NCI-H226 (cell line): ENCODE measurements around the gene TIMM29.

Experiments
- DNase-seq: peaks from one replicate; pipeline ENCODE4 v3.0.0-alpha.2; 2015

TIMM29 gene

DNA sequence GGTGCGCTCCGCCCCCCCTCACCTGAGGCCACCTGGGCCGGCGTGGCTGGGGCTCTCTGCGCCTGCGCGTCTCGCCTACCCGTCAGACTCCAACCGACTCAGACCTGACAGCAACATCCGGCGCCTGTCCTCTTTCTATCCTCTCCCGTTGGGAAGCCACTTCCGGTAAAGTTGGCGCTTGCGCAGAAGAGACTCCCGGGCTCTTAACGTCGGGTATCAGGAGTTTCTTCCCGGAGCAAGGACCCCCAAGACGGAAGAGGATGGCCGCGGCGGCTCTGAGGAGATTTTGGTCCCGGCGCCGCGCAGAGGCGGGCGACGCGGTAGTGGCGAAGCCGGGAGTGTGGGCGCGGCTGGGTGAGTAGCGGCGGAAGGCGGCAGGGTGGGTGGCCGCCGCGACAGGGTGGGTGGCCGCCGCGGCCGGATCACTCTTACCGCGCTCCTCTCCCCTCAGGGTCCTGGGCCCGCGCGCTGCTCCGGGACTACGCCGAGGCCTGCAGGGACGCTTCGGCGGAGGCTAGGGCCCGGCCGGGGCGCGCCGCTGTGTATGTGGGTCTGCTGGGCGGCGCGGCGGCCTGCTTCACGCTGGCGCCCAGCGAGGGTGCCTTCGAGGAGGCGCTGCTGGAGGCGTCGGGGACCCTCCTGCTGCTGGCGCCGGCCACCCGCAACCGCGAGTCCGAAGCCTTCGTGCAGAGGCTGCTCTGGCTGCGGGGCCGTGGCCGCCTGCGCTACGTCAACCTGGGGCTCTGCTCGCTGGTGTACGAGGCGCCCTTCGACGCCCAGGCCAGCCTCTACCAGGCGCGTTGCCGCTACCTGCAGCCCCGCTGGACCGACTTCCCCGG lies at the start of gene TIMM29, which contains the start of gene YIPF2:
Gene TIMM29 (plus strand): TSS at position 249 of the 839 bp plus-strand sequence. CDS start 12 bp downstream, at position 261.
Gene YIPF2 (minus strand): TSS at position 77 of the 839 bp plus-strand sequence. CDS start 229 bp downstream, outside the sequence.
- peak; percentile 95 for DNase-seq

DNA sequence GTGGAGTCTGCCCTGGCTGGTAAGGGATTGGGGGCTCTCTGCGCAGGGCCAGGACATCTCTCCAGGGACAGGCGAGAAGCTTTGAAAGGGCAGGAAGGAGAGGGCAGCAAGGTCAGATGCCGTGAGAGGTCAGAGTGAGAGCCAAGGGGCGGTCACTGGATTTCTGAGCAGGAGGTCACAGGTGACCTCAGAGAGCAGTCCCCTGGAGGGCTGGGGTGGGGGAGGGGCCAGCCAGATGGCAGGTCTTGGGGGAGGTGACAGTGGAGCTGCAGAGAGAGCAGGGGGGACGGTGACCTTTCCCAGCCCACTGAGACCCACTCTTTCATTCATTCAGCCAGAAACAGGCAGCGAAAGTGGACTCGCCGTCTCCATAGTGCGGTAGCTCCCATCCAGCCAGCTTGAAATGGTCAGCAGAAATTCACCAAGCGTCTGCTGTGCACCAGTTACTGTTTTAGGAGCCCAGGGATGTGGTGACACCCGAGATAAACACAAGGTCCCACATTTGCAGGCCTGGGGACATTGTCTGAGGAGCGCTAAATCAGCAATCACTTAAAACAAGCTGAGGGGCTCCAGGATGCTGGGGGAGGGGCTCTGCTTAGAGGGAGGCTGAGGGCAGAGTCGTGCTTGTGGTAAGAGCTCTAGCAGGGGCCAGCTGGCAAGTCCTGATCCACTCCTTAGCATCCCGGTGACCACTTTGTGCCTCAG lies 47.1 kb upstream of the TIMM29 start:
- no peak for DNase-seq

DNA sequence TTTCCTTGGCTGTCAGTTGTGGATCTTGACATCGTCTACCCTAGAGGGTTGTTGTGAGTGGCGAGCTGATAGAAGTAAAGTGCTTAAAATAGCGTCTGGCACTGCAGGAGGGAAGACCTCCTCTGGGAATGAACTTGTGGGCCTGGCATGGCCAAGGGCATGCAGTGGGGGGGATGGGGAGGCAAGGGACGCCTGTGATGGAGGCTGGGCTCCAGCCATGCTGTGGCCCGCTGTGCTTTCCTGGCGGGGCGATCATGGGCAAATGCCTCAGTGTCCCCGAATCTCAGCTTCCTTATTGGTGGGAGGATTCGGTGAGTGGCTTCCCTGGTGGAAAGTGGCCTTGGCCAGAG lies 46.5 kb upstream of the TIMM29 start:
- no peak for DNase-seq

DNA sequence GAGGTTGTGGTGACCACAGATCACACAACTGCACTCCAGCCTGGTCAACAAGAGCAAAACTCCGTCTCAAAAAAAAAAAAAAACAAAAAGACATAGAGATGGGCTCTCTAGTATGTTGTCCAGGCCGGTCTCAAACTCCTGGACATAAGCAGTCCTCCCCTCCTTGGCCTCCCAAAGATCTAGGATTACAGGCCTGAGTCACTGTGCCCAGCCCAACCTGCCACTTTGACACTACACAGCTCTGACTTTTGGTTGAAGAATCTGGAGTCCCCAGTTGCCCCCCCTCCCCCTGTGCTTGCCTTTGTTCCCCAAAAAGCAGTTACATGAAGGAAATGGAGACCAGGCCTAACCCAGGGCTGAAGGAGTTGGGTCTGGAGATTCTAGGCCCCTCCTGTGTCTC lies 44.3 kb upstream of the TIMM29 start:
- no peak for DNase-seq

DNA sequence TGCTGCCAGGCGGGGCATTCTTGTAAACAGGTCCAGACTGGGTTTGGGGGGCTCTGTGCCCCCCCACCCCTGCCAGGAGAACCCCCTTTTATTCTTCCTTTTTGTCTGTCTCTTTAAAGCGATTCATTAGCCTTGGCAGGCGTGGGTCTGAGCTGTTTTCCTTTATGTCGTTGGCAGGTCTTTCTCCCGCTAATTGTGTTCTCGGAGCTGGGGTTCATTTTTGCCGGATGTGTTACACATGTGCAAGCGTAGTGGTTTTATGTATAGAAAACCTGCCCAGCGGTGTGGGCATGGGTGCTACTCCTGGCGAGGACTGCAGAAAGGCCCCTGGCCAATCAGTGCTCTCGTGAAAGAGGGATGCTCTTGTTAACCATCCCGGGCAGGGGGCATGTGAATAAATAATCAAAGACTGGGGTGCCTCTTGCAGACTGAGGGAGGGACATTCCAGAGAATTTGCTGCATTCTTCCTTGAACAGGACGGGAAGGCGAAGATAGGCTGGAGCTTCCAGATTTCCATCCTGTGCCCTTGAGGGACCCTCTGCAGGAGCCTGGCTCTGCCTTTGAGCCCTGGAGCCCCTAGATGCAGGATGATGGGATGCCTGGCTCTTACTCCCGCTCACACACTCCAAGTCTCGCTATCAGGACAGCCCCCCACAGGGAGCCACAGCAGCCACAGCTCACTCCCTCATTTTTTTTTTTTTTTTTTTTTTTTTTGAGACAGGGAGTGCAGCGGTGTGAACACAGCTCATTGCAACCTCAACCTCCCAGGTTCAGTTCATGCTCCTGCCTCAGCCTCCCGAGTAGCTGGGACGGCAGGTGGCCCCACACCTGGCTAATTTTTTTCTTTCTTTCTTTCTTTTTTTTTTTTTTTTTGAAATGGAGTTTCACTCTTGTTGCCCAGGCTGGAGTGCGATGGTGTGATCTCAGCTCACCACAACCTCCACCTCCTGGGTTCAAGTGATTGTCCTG lies 43.1 kb upstream of the TIMM29 start:
- no peak for DNase-seq

DNA sequence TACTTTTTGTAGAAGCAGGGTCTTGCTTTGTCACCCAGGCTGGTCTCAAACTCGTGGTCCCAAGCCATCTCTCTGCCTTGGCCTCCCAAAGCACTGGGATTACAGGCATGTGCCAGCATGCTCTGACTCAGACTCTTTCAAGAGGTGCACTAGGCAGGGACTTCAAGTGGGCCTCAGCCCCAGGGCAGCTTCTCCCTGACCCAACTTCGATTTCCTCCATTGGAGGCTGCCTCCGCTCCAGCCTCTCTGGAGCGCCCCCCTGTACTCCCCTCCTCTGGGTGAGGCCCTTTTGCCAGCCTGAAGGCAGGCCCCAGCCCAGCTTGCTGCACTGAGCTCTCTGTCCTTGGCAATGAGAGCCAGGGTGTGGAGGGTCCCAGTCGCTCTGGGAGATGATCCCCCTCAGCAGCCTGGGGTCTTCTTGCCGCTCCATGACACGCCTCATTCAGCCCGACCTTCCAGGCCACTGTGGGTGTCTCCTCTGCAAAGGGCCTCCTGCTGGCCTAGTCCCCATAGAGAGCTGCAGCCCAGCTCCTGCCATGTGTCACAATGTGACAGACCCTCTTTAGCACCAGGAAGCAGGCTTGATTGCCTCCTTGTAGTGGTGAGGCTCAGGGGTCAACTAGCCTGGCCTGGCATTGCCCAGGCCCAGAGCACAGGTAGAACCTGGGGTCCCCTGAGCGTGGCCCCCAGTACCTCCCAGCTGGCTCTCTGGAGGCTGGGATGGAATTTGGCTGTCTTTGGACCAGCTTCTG lies 40.8 kb upstream of the TIMM29 start:
- no peak for DNase-seq

DNA sequence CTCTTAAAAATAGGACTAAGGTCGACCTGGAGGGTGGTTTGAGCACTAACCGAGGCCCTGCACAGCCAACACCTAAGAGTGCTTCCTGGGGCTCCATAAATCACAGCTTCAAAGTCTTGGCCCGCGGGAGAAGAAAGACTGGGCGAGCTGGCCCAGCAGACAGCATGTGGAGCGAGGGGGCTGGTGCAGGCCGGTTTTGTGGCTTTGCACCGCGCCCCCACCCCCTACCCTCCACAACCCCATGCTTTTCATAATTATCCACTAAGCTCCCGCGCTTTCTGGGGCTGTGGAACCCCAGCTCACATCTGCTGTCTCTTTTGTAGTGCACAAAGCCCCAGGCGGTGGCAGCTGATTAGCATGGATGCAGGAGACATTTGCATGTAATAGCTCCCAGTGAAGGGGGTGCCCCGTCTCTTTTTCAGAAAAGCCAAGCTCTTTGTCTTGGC lies 40.2 kb upstream of the TIMM29 start:
- DNase-seq = no peak

DNA sequence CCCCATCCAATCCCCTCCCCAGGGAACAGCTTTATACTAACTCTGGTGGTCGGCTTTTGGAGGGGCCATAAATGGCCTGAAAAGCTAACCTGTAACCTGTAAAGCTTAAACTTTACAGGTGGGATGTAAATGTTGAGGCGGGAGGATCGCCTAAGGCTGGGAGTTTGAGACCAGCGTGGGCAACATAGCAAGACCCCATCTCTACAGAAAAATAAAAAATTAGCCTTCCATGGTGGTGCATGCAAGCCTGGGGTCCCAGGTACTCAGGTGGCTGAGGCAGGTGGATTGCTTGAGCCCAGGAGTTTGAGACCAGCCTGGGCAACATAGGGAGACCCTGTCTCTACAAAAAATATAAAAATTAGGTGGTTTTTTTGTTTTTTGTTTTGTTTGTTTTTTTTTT lies 38.7 kb upstream of the TIMM29 start:
- no peak for DNase-seq

DNA sequence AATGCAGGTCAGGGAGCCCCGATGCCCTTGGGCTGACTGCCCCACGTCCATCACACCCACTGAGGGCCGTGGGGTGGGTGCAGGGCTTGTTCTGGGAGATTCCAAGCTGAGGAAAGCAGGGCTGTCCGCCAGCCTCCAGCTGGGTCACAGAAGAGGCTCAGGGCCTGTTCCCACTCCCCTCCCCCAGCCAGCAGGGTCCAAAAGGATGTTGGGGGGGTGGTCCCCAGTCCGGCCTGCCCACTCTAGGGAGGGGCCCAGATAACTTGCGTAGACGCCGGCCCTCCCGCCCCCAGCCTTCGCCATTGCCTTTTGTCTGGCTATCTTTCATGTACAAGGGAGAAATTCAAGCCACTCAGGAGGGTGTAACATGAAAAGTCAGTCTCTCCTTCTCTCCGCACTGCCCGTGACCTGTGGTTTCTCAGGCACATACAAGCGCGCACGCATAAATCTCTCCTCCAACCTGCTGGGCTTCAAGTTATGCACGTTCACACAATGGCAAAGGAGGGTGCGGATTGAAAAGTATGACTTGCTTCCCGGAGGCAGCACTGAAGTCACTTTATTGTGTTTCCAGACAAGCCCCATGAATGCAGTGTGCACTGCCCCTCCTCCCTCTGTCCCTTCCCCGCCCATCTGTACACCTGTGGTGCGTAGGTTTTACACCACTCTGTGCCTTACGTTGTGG lies 37.1 kb upstream of the TIMM29 start:
- DNase-seq = no peak

DNA sequence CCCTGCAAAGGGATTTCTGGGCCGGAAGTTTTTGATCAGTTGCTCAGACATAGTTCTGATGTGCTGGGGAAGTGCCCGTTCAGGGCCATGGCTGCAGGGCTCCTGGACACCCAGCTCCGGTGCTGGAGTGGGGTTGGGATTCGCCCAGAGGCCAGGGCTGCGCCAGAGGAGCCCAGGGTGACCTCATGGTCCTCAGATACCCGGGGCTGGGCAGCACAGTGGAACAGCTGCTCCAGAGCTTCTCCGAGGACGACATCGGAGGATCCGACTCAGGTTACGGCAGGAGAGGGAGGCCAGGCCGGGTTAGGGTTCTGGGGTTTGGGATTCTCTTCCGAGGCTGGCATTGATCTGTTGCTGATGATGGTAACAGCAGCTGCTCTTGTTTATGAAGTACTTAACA lies 36.4 kb upstream of the TIMM29 start:
- no peak for DNase-seq

DNA sequence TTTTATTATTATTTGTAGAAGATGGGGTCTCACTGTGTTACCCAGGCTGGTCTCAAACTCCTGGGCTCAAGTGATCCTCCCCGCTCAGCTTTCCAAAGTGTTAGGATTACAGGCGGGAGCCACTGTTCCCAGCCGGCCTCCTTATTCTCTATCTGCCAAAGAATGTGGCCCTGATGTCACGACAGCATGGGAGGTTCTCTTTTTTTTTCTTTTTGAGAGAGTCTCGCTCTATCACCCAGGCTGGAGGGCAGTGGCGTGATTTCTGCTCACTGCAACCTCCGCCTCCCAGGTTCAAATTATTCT lies 33.7 kb upstream of the TIMM29 start:
- DNase-seq = no peak

DNA sequence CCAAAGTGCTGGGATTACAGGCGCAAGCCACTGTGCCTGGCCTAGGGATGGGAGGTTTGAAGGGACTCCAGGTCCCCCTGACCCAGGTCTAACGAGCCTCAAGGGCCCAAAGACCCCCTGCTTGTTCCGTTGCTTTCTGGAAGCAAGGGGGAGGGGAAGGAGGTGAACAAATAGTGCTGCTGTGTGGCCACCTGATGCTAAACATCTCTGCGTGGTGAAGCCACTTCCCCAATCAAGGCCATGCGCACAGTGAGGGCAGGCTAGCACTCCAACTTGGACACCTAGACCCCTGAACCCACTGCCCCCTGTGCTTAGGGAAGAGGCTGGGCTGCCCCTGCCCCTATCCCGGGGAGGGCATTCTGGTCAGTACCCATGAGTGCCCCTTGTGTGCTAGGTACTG lies 33.2 kb upstream of the TIMM29 start:
- DNase-seq = no peak

DNA sequence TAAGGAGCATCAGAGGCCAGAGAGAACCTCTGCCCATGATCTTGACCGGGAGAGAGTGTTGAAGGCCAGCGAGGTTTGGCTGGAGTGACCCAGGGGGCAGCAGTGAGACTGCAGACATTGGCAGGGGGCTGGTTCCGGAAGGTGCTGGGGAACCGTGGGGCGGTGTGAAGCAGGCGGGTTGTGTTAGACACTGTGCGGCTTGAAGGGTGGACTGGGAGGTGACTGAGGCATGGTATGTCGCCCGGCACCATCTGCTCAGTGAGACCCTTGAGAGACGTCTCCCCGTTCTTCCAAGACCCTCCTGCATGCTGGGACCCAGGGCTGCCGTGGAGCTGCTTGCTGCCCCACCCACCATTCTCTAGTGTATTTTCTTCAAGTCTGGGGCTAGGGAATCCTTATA lies 32.7 kb upstream of the TIMM29 start:
- no peak for DNase-seq

DNA sequence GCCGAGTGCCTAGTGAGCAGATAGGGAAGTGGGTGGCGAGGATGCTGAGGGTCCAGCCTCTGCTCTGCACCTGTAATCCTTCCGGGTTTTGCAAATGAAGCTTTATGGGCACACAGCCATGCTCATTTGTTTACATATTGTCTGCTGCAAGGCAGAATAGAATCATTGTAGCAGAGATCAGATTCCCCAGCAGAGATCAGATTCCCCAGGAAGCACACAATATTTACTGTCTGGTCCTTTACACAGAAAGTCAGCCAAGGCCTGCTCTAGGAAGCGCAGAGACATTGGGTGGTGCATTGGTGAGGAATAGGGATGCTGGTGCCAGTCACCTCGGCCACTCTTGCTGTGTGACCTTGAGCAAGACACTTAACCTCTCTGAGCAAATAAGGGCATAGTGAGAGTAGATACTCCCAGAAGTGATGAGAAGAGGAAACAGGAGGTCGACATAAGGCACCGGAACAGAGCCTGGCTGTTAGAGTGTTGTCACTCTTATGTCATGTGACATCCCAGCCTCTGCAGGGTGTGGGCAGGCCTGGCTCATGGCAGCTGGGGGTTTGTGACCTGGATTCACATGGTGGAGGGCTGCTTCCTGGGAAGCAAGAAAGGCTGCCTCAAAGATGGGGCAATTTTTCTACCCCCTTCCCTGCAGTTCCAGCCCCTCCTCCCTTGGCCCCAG lies 31.6 kb upstream of the TIMM29 start:
- no peak for DNase-seq

DNA sequence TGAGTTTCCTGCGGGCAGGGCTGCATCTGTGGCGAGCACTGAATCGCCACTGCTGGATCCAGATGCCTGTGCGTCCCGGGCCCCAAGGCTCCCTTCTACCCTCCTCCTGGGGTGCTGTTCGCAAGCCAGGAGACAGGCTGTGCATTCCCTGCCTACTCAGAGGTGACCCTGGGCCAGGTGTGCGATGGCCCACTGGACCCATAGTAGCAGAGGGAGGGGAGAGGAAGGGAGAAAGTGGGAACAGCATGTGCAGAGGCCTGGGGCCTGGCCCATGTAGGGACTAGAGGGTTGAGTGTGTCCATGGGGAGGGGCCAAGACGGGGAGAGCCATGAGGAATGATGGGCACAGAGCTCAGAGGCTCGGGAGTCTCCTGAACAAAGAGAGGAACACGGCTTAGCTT lies 30.0 kb upstream of the TIMM29 start:
- DNase-seq = no peak

DNA sequence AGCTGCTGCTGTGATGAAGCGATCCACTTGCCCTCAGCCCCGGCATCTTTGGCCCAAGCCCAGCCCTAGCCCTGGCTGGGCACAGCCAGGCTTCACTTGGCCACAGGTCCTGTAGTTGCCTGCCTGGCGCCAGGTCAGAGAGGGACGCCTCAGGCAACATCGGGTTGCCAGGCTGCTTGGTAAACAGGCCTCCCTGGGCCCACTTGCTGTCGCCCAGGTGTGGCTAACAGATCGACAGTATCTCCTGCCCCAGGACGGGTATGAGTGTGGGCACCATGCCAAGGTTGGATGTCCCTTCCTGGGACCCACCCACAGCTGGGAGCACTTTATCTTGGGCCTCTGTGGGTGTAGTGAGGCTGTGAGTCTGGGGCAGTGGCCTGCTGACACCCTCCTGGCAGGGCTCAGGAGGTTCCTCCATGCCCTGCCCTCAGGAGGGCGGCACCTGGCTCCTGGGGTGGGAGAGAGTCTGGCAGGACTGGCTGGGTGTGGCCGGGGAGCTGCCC lies 29.4 kb upstream of the TIMM29 start:
- no peak for DNase-seq

DNA sequence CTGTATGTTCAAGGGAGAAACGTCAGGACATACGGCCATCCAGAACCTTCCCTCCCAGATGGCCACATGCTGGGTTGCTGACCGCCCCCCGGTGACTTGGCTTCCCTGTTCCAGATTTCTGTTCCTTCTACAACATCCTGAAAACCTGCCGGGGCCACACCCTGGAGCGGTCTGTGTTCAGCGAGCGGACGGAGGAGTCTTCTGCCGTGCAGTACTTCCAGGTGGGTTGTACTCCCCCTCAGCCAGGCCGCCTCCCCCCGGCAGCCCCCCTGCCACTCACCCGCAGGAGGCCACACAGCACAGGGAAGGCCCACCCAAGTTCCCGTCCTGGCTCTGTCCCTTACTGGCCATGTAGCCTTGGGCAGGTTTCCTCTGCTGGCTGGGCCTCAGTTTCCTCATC lies 20.7 kb upstream of the TIMM29 start:
- no peak for DNase-seq

DNA sequence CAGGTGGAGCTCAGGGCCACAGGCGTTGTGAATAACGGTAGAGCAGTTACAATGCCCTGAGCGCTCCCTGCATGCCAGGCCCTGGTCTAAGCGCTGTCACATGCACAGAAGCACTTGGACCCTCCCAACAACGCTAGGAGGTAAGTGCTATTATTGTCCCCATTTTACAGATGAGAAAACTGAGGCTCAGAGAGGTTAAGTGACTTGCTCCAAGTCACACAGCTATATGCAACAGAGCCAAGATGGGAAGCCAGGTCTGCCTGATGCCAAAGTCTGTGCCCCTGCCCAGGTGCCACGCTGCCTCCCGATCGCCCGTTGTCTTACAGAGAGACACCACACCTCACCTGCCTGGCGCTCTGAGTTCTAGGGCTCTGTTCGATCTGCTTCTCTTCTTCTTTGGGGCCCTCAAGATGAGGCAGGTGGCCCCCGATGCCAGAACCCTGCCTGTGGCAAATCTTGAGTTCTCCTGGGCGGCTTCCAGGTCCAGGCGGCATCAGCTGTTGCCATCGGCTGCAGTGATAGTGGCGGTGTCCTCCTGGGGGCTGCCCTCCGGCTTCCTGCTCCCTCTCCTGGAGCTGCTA lies 20.1 kb upstream of the TIMM29 start:
- DNase-seq = no peak

DNA sequence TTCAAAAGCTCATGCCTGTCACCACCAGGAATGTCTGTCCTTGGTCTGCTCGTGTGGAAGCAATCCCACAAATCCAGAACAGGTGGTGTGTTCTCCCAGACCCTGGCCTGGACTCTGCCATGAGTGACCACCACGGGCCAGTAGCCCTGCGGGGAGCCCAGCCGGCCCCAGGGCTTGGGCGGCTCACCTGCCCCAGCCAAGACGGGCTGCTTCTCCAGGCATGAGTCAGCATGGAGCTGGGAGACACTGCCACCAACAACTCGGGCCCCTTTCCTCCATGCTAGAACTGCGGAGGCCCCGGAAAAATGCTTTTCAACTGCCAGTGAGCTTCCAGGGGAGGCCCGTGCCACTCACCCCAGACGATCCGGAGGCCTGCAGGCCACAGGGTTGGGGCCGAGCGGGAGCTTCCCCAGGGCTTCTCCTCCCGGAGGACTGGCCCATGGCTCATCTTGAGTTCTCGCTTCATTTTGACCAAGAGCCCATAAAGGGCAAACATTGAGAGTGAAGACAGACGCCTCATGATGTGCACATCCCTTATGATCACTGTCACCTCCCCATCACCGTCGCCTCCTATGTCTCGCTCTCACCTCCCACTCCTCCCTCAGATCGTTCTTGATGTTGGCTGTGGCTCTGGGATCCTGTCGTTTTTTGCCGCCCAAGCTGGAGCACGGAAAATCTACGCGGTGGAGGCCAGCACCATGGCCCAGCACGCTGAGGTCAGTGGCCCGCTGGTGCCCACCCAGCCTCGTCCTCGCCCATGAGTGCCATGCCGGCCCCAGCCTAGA lies 16.8 kb upstream of the TIMM29 start:
- DNase-seq = no peak

DNA sequence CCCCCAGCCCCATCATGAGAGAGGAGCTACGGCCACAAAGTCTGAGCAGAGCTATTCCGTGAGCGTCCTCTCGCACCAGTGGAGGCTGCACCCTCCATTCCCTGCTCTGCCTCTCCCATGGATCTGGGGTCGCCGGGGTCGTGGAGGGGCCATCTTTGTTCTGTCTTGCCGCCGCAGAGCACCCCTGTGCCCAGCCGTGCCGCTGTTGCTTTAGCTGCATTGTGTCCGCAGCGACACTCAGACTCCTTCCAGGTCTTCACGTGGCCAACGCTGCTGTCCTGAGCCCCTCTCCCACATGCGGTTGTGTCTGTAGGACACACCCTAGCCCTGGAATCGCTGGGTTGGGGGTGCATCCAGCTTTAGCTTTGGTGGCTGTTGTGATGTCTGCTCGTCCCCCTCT lies 16.0 kb upstream of the TIMM29 start:
- no peak for DNase-seq
